Ovary (tissue), 3 donors: ENCODE data around the gene ZNF750.

ENCODE experiments used
- CTCF ChIP-seq, 3 donors: fragments of 450-650 bp in 2 of 3; fragments of 200-600 bp in 1 of 3; IDR thresholded peaks; one replicate each; pipeline versions ENCODE4 v1.5.1 to v1.8.0; 2016 to 2022; ENCODE audit warnings: antibody characterized with exemption in 3 of 3, mild to moderate bottlenecking in 1 of 3
- EP300 ChIP-seq: sonication (generic); formaldehyde crosslinking; IDR thresholded peaks from one replicate; pipeline ENCODE4 v1.6.1; 2017; ENCODE audit warnings: antibody characterized with exemption
- POLR2A ChIP-seq: fragments of 450-650 bp; IDR thresholded peaks from one replicate; pipeline ENCODE4 v1.6.1; 2017; ENCODE audit warnings: antibody characterized with exemption, mild to moderate bottlenecking, moderate library complexity
- donor health status: DM: no; HTN: no; CAD: no.

GRCh38 chr17:82800885-82801284 is 38.9 kb downstream of the ZNF750 start:
- no peak for TF ChIP-seq CTCF (IDR thresholded peaks at IDR 0.05)
- TF ChIP-seq EP300 = no peak
- TF ChIP-seq POLR2A = no peak
